Measurements from ENCODE around the gene TMTC1. TPM values are rescaled to one million over a fixed set of nuclear protein-coding genes. Genes with fewer than 3 reads are reported as not detected.
"Not testable (repeated sequence)": the region's sequence is repeated elsewhere in the genome, so short reads cannot be mapped to it uniquely, and the experiment has no call there.

The TMTC1 gene
- 10 to 100 TPM in 3 of 4 donors, 1 to 10 TPM in 1; 7.4 to 25.6 (median 15.4) TPM for total RNA-seq

DNA sequence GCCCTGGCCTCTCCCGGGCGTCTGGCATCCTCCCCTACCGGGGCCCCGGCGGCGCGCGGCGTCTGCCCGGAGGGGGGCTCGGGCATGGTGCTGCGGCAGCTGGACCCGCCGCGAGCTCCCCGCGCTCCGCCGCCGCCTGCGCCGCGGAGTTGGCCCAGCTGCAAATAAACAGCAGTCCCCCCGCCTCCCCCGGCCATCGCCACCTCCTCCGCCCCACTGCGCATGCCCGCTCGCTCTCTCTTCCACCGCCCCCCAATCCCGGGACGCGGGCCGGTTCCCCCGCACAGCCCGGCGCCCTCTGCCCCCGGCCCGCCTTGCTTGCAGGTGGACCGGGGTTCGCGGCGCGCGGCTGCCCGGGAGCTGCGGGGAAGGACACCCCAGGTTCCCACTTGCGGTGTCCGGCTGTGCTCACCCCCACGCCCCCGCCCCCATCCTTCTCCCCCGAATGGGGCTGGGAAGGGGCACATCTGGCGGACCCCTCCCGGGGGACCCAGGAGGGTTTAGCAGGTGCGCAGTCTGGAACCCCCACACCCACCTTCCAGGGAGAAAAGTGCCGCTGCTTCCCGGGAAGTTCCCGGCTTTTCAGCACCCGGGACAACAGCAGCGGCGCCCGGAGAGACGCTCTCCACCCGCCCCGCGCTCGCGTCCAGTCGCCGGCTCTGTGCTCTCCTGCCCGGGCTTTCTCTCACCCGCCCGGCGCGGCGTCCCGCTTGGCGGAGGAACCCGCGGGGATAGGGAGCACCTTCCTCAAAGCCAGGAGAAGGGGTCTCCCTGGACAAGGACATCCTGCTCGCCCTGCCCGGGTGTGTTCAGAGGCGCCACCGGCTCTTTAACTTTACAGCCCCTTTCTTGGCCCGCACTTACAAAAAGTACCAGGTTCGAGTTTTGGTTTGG is at the start of gene TMTC1:
TMTC1 (minus strand) TSS at position 170 of the 894 bp plus-strand sequence. CDS start 191 bp downstream, outside the sequence.
- H3K4me3 ChIP-seq = peak within 1 kb of the TSS; percentile 29 to 60 (median 44)
- DNase-seq = peak in 2 of 3 donors; percentile 59
- H3K27ac ChIP-seq = peak within 1 kb of the TSS; percentile 46 to 81 (median 61)
- no peaks in the 10 kb centered on the region for H3K9me3 ChIP-seq
- H3K36me3 ChIP-seq = no peaks in the 10 kb centered on the region
- no peaks in the 10 kb centered on the region for H3K4me1 ChIP-seq
- TF ChIP-seq, protein P1, sequence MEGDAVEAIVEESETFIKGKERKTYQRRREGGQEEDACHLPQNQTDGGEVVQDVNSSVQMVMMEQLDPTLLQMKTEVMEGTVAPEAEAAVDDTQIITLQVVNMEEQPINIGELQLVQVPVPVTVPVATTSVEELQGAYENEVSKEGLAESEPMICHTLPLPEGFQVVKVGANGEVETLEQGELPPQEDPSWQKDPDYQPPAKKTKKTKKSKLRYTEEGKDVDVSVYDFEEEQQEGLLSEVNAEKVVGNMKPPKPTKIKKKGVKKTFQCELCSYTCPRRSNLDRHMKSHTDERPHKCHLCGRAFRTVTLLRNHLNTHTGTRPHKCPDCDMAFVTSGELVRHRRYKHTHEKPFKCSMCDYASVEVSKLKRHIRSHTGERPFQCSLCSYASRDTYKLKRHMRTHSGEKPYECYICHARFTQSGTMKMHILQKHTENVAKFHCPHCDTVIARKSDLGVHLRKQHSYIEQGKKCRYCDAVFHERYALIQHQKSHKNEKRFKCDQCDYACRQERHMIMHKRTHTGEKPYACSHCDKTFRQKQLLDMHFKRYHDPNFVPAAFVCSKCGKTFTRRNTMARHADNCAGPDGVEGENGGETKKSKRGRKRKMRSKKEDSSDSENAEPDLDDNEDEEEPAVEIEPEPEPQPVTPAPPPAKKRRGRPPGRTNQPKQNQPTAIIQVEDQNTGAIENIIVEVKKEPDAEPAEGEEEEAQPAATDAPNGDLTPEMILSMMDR (IDR thresholded peaks at IDR 0.05) = no peak
- TF ChIP-seq POLR2A (IDR thresholded peaks at IDR 0.05) = no peak
- H3K27me3 ChIP-seq = no peaks in the 10 kb centered on the region

DNA sequence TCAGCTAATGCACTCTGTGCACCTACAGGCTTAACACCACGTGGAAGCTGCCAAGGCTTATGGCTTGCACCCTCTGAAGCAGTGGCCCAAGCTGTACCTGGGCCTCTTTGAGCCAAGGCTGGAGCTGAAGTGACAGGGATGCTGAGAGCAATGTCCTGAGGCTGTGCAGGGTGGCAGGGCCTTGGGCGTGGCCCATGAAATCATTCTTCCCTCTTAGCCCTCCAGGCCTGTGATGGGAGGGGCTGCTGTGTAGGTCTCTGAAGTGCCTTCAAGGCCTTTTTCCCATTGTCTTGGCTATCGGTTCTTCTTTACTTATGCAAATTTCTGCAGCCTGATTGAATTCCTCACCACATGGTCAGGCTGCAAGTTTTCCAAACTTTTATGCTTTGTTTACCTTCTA is 47.4 kb upstream of the TMTC1 start:
- DNase-seq = no peak
- TF ChIP-seq, protein P1 (IDR thresholded peaks at IDR 0.05) = no peak
- H3K27me3 ChIP-seq = no peaks in the 10 kb centered on the region
- no peaks in the 10 kb centered on the region for H3K9me3 ChIP-seq
- no peaks in the 10 kb centered on the region for H3K4me1 ChIP-seq
- H3K36me3 ChIP-seq = no peaks in the 10 kb centered on the region
- H3K27ac ChIP-seq = no peak overlapping the region
- H3K4me3 ChIP-seq = no peak overlapping the region

DNA sequence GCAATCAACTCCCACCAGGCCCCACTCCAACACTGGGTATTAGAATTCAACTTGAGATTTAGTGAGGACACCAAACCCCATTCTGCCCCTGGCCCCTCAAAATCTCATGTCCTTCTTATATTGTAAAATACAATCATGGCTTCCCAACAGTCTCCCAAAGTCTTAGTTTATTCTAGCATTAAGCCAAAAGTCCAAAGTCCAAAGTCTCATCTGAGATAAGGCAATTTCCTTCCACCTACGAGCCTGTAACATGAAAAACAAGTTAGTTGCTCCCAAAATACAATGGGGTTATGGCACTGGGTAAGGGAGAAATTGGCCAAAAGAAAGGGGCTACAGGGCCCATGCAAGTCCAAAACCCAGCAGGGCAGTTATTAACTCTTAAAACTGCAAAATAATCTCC is 46.6 kb upstream of the TMTC1 start:
- H3K9me3 ChIP-seq = no peaks in the 10 kb centered on the region
- H3K27ac ChIP-seq = no peak overlapping the region
- TF ChIP-seq, protein P1 (IDR thresholded peaks at IDR 0.05) = no peak
- TF ChIP-seq POLR2A (IDR thresholded peaks at IDR 0.05) = no peak

DNA sequence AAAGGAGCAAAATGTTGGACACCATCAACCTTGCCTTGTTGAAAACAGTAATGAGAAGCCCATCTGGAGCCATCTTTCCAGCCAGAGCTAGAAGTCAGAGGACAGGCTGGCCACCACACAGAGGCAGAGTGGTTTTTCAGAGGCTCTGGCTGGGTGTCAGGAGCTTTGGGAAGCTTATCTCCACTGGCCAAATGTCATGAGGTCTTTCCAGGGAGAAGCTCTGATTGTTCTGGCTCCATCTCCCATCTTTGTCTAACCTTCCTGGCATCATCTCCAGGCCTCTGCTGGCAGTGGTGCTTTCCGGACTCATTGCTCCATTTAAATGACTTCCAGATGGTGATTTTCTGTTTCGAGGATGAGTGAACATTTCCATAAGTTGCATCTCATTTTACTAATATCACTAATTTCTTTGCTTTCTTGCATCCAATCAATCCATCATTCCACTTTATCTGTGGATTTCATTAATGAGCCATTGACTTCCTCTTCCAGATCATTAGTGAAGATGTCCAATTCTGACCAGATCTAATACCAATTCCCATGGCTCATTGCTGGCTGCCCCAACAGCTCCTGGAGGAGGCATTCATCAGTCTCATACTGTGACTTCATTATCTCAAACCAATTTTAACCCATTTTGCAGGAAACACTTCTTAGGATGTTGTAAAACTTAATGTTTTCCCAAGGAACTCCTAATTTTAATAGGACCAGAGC is 35.3 kb upstream of the TMTC1 start:
- Histone ChIP-seq H3K27ac (no peak overlapping the region), H3K4me1 (no peaks in the 10 kb centered on the region), H3K27me3 (no peaks in the 10 kb centered on the region), H3K36me3 (no peaks in the 10 kb centered on the region), H3K9me3 (no peaks in the 10 kb centered on the region), H3K4me3 (no peak overlapping the region)
- no peak for DNase-seq
- TF ChIP-seq, protein P1 (IDR thresholded peaks at IDR 0.05) = no peak

More for the DNA sequence above, 46.6 kb upstream of the TMTC1 start:
- Histone ChIP-seq H3K36me3 (no peaks in the 10 kb centered on the region), H3K27me3 (no peaks in the 10 kb centered on the region), H3K4me1 (no peaks in the 10 kb centered on the region), H3K4me3 (no peak overlapping the region)
- DNase-seq = no peak

DNA sequence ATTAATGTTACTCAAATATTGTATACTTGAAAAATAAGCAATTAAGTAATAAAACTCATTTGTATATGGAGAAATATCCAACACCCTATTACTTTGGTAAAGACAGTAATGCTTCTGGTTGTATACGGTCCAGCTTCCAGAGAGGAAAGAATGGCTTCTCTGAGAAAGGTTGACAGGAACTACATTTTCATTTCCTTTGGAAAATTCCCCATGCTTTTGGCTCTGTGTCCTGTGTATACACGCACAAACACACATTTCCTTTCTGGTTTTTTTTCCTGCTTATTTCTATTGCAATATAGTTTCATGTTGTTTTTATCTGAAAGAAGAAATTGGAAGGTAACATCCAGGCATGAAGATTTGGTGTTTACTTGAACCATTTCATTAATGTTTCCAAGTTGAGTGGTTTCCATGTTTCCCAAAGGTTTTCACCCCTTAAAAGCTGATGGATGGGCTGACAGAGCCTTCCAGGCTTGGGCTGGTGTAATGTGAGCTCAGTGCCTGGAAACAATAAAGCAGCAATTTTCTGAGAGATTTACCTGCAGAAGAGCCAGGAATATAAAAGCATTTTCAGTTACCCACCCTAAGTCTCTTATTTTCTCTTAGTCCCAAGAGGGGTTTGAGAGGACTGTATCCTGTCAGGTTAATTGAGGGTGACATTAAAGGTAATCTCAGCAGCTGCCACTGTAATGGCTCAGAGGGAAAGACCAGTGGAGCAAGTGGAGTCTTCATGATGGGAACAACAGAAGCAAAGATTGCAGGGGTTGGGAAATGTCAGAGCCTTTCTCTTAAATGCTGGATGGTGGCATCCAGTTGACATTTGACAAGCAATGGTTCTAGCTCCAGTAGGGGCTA is 33.4 kb upstream of the TMTC1 start:
- Histone ChIP-seq H3K27me3 (no peaks in the 10 kb centered on the region), H3K4me3 (no peak overlapping the region), H3K9me3 (no peaks in the 10 kb centered on the region), H3K36me3 (no peaks in the 10 kb centered on the region), H3K27ac (no peak overlapping the region), H3K4me1 (no peaks in the 10 kb centered on the region)
- DNase-seq = no peak
- TF ChIP-seq, protein P1 (IDR thresholded peaks at IDR 0.05) = no peak
- TF ChIP-seq POLR2A (IDR thresholded peaks at IDR 0.05) = no peak

DNA sequence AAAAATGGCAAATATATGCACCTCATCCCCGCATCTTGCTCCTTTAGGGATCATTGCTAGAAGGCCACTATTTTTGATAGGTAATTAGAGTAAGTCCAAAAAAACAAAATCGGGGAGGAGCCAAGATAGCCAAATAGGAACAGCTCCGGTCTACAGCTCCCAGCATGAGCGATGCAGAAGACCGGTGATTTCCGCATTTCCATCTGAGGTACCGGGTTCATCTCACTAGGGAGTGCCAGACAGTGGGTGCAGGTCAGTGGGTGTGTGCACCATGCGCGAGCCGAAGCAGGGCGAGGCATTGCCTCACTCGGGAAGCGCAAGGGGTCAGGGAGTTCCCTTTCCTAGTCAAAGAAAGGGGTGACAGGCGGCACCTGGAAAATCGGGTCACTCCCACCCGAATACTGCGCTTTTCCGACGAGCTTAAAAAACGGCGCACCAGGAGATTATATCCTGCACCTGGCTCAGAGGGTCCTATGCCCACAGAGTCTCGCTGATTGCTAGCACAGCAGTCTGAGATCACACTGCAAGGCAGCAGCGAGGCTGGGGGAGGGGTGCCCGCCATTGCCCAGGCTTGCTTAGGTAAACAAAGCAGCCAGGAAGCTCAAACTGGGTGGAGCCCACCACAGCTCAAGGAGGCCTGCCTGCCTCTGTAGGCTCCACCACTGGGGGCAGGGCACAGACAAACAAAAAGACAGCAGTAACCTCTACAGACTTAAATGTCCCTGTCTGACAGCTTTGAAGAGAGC is 26.0 kb upstream of the TMTC1 start:
- H3K27ac ChIP-seq, H3K4me1 ChIP-seq, H3K27me3 ChIP-seq, H3K36me3 ChIP-seq, H3K4me3 ChIP-seq, DNase-seq, H3K9me3 ChIP-seq: not testable (repeated sequence)
